Endothelial cell of umbilical vein (primary cell): ENCODE measurements around the gene HTRA1. TPM values are rescaled to one million over a fixed set of nuclear protein-coding genes. Genes with fewer than 3 reads are reported as not detected.

ENCODE experiments used
- BruUV-seq: library from RNA; stranded (reverse); fragments of 400-500 nt; replicated peaks from 2 replicates; lab custom pipeline; 2021; lab: Mats Ljungman, UMichigan
- CTCF ChIA-PET: fragments of 300-600, 350-600 bp; sonication (Branson Sonifier 250); formaldehyde crosslinking; loops from one replicate; lab custom pipeline; 2021; ENCODE audit warnings: antibody characterized with exemption, inconsistent platforms; lab: Charles Lee
- POLR2A ChIA-PET: fragments of 300-600, 350-600 bp; sonication (Branson Sonifier 250); formaldehyde crosslinking; loops from one replicate; lab custom pipeline; 2021; ENCODE audit warnings: antibody characterized with exemption, inconsistent platforms; lab: Charles Lee
- DNase-seq: peaks from one replicate; pipeline ENCODE4 v3.0.0-alpha.2; 2011; ENCODE audit warnings: low read depth, low spot score
- FAIRE-seq: peaks from 2 replicates; lab custom pipeline; 2011; peaks lifted over from hg19 to GRCh38; lab: Jason Lieb, UNC
- H2AFZ ChIP-seq: 2 replicates; pipeline ENCODE4 v1.6.0; 2012; ENCODE audit warnings: low read depth, low read length, control low read depth, inconsistent platforms
- H3K27ac ChIP-seq: 2 replicates; pipeline ENCODE4 v1.5.1; 2011; ENCODE audit warnings: low read depth, mild to moderate bottlenecking, control low read depth, low read length, moderate library complexity; ENCODE audit not compliant: insufficient read depth
- H3K27me3 ChIP-seq, 2 experiments: 2 replicates each; pipeline versions ENCODE4 v1.6.0 to v1.6.1; 2011; ENCODE audit warnings: low read length in 2 of 2, mixed read lengths in 1 of 2; ENCODE audit not compliant: control insufficient read depth in 2 of 2, insufficient read depth in 2 of 2
- H3K36me3 ChIP-seq, 2 experiments: 2 replicates in 1 of 2; 3 replicates in 1 of 2; pipeline ENCODE4 v1.5.1; 2011; ENCODE audit warnings: low read length in 2 of 2, mild to moderate bottlenecking in 1 of 2, moderate library complexity in 1 of 2; ENCODE audit not compliant: control insufficient read depth in 2 of 2, insufficient read depth in 2 of 2; ENCODE audit errors: extremely low read depth in 1 of 2
- H3K4me1 ChIP-seq: 3 replicates; pipeline ENCODE4 v1.5.1; 2011; ENCODE audit warnings: mild to moderate bottlenecking, low read length; ENCODE audit not compliant: control insufficient read depth, insufficient read depth; ENCODE audit errors: extremely low read depth
- H3K4me2 ChIP-seq: 2 replicates; pipeline ENCODE4 v1.6.1; 2011; ENCODE audit warnings: low read length, control low read depth, mixed read lengths; ENCODE audit not compliant: insufficient read depth
- H3K4me3 ChIP-seq, 3 experiments: fragments of 200-600 bp in 1 of 3; sonication (generic), shearing (Covaris generic) in 1 of 3; replicated peaks in 1 of 3; 2 replicates each; pipeline ENCODE4 v1.5.1; 2011 to 2016; ENCODE audit warnings: control low read depth in 3 of 3, low read length in 3 of 3, mild to moderate bottlenecking in 2 of 3, inconsistent platforms in 1 of 3, low read depth in 1 of 3, moderate library complexity in 1 of 3; ENCODE audit not compliant: insufficient read depth in 1 of 3
- H3K79me2 ChIP-seq: 2 replicates; pipeline ENCODE4 v1.6.0; 2012; ENCODE audit warnings: low read length, inconsistent platforms; ENCODE audit not compliant: control insufficient read depth, insufficient read depth
- H3K9ac ChIP-seq: replicated peaks from 2 replicates; pipeline ENCODE3; 2011; ENCODE audit warnings: low read length, control low read depth; ENCODE audit not compliant: insufficient read depth; ENCODE audit errors: extremely low read depth
- H3K9me1 ChIP-seq: replicated peaks from 3 replicates; pipeline ENCODE4 v1.6.0; 2011; ENCODE audit warnings: mild to moderate bottlenecking, low read length; ENCODE audit not compliant: control insufficient read depth, insufficient read depth; ENCODE audit errors: extremely low read depth
- H3K9me3 ChIP-seq: replicated peaks from 2 replicates; pipeline ENCODE4 v1.5.1; 2012; ENCODE audit warnings: low read length, inconsistent platforms; ENCODE audit not compliant: control insufficient read depth, insufficient read depth
- H4K20me1 ChIP-seq: replicated peaks from 2 replicates; pipeline ENCODE3; 2011; ENCODE audit warnings: mild to moderate bottlenecking, low read length; ENCODE audit not compliant: control insufficient read depth, insufficient read depth; ENCODE audit errors: extremely low read depth
- CTCF ChIP-seq, 2 donors: IDR thresholded peaks; 1 replicate in 1 of 2; 2 replicates in 1 of 2; pipeline ENCODE4 v1.5.1; 2011; ENCODE audit warnings: low read length in 2 of 2, mild to moderate bottlenecking in 2 of 2, moderate library complexity in 2 of 2, control low read depth in 1 of 2, inconsistent platforms in 1 of 2, low read depth in 1 of 2; ENCODE audit not compliant: insufficient read depth in 1 of 2; ENCODE audit errors: extremely low read depth in 1 of 2
- EZH2 ChIP-seq: IDR thresholded peaks from 2 replicates; pipeline ENCODE4 v1.6.1; 2012; ENCODE audit warnings: borderline replicate concordance, low read depth, mild to moderate bottlenecking, moderate library complexity, low read length, inconsistent platforms; ENCODE audit not compliant: severe bottlenecking
- FOS ChIP-seq: IDR thresholded peaks from 2 replicates; pipeline ENCODE4 v1.6.1; 2011; ENCODE audit warnings: mild to moderate bottlenecking, low read length, moderate library complexity, borderline replicate concordance; ENCODE audit not compliant: insufficient read depth
- GATA2 ChIP-seq: IDR thresholded peaks from 2 replicates; pipeline ENCODE4 v1.7.0; 2011; ENCODE audit warnings: low read depth, mild to moderate bottlenecking, moderate library complexity, mixed read lengths, low read length; ENCODE audit not compliant: insufficient read length, insufficient read depth
- JUN ChIP-seq: IDR thresholded peaks from 2 replicates; pipeline ENCODE4 v1.6.1; 2011; ENCODE audit warnings: borderline replicate concordance, low read depth; ENCODE audit not compliant: insufficient read length, insufficient read depth
- MAX ChIP-seq: IDR thresholded peaks from 2 replicates; pipeline ENCODE4 v1.6.1; 2011; ENCODE audit not compliant: insufficient read depth, insufficient read length
- MYC ChIP-seq: IDR thresholded peaks from one replicate; pipeline ENCODE4 v1.6.1; 2011; ENCODE audit warnings: mild to moderate bottlenecking, low read depth, low read length
- POLR2A ChIP-seq: IDR thresholded peaks from 2 replicates; pipeline ENCODE4 v1.6.1; 2012; ENCODE audit warnings: low read depth, mild to moderate bottlenecking, control low read depth, low read length
- POLR2AphosphoS5 ChIP-seq: IDR thresholded peaks from 2 replicates; pipeline ENCODE4 v1.6.1; 2012; ENCODE audit warnings: low read depth, mild to moderate bottlenecking, control low read depth, low read length, moderate library complexity; ENCODE audit not compliant: insufficient read depth
- dilution Hi-C: fragments of 300-500 bp; cut with MboI; formaldehyde crosslinking; loops from one replicate; pipeline ENCODE4 v1.15.0; 2019; ENCODE audit warnings: low sequenced_read_pairs; ENCODE audit not compliant: extremely low pct_ligation_motif_present
- intact Hi-C: fragments of 100-400 bp; cut with micrococcal nuclease; formaldehyde crosslinking; loops from one replicate; pipeline ENCODE4 v1.10.0; 2022
- polyA plus RNA-seq, 4 experiments: library from polyadenylated mRNA; depleted of rRNA in 3 of 4; stranded (reverse) in 3 of 4; unstranded in 1 of 4; fragments of >200 nt; gene quantifications; 2 replicates each; pipeline versions ENCODE4 v1.2.1 to v1.2.3, GENCODE V29; 2011 to 2012; ENCODE audit warnings: missing spikeins in 1 of 4
- total RNA-seq: library from RNA; stranded (reverse); gene quantifications from 2 replicates; pipeline ENCODE4 v1.2.3, GENCODE V29; 2021

HTRA1 gene
- total and polyA plus RNA-seq, 2 donors (not counting 3 experiments of a cell fraction or from before 2014, with no cell fraction given), result 192 to 270 TPM

- Histone ChIP-seq H2AFZ (peak overlapping the region; percentile 4), H3K79me2 (peaks cover 25% of the 10 kb centered on the region), H3K27ac (peak overlapping the region; percentile 91), H3K4me2 (peak overlapping the region; percentile 76), H3K9ac (peak overlapping the region; percentile 75), H3K36me3 (no peaks in the 10 kb centered on the region), H3K4me1 (peaks cover 32% of the 10 kb centered on the region), H3K9me1 (no peaks in the 10 kb centered on the region), H3K27me3 (no peaks in the 10 kb centered on the region), H4K20me1 (no peaks in the 10 kb centered on the region), H3K9me3 (no peaks in the 10 kb centered on the region), H3K4me3 (peak overlapping the region in 1 of 3 experiments; percentile 32)
- FAIRE-seq, result peak; percentile 26
- ChIA-PET POLR2A (interaction anchor here (0.9 to 2.8 kb wide), 4 partner anchors 21 to 70 kb away, joined by 3 to 15 read pairs (median 4); no protein-coding TSS in a partner anchor), CTCF (interaction anchor here (0.8 to 7.3 kb wide), 15 partner anchors 9 to 228 kb away, joined by 3 to 49 read pairs (median 5); no protein-coding TSS in a partner anchor)
- intact Hi-C loops (loop anchor here (1.0 to 10.0 kb wide), 6 partner anchors 9 to 359 kb away; no protein-coding TSS in a partner anchor), dilution Hi-C loops (no loop called here)
- peak; percentile 72 for DNase-seq
- TF ChIP-seq MAX, result no peak
- TF ChIP-seq JUN, result no peak
- TF ChIP-seq EZH2, result no peak
- no peak for TF ChIP-seq MYC
- TF ChIP-seq CTCF (IDR thresholded peaks at IDR 0.05; ENCODE audit: extremely low read depth in 1 of 2, insufficient read depth in 1 of 2, low read depth in 1 of 2, low read length in 2 of 2), result no peak
- no peak for TF ChIP-seq FOS
- TF ChIP-seq POLR2A, result no peak
- no peak for TF ChIP-seq POLR2AphosphoS5
- TF ChIP-seq GATA2, result no peak
- TSS peak; percentile 86 for BruUV-seq
These were observed 34.3 kb downstream of the HTRA1 start for GRCh38 chr10:122495406-122496340.
